H9 (cell line): Measurements from ENCODE around the gene TOGARAM1. TPM values are rescaled to one million over a fixed set of nuclear protein-coding genes. Genes with fewer than 3 reads are reported as not detected.

Experiments used
- DNase-seq: peaks from one replicate; pipeline ENCODE4 v3.0.0-alpha.2; 2017
- H2AFZ ChIP-seq: one replicate; pipeline ENCODE4 v1.6.1; 2013; ENCODE audit warnings: mild to moderate bottlenecking, low read length, control low read depth, moderate library complexity
- H2AK5ac ChIP-seq: 2 replicates; pipeline ENCODE4 v1.6.1; 2013; ENCODE audit warnings: low read length, control low read depth, mixed read lengths; ENCODE audit not compliant: insufficient read length
- H2BK120ac ChIP-seq: one replicate; pipeline ENCODE4 v1.6.1; 2013; ENCODE audit warnings: low read depth, mild to moderate bottlenecking, low read length, control low read depth, inconsistent platforms; ENCODE audit not compliant: poor library complexity, severe bottlenecking
- H2BK12ac ChIP-seq: 2 replicates; pipeline ENCODE4 v1.6.1; 2013; ENCODE audit warnings: low read length, control low read depth, mixed read lengths, low read depth; ENCODE audit not compliant: insufficient read length
- H2BK15ac ChIP-seq: 2 replicates; pipeline ENCODE4 v1.6.1; 2013; ENCODE audit warnings: low read depth, low read length, control low read depth
- H2BK20ac ChIP-seq: one replicate; pipeline ENCODE4 v1.6.1; 2013; ENCODE audit warnings: low read depth, mild to moderate bottlenecking, low read length, control low read depth, inconsistent platforms; ENCODE audit not compliant: poor library complexity, severe bottlenecking
- H2BK5ac ChIP-seq: 2 replicates; pipeline ENCODE4 v1.6.1; 2013; ENCODE audit warnings: low read length, control low read depth, mixed read lengths; ENCODE audit not compliant: insufficient read length
- H3K14ac ChIP-seq: 2 replicates; pipeline ENCODE4 v1.6.1; 2013; ENCODE audit warnings: low read length, control low read depth; ENCODE audit not compliant: insufficient read depth
- H3K18ac ChIP-seq: 2 replicates; pipeline ENCODE4 v1.6.1; 2013; ENCODE audit warnings: low read depth, mild to moderate bottlenecking, mixed read lengths, low read length, control low read depth; ENCODE audit not compliant: insufficient read length
- H3K23ac ChIP-seq: 2 replicates; pipeline ENCODE4 v1.6.1; 2013; ENCODE audit warnings: low read length, control low read depth, mixed read lengths, low read depth; ENCODE audit not compliant: insufficient read length
- H3K23me2 ChIP-seq: 2 replicates; pipeline ENCODE4 v1.6.1; 2013; ENCODE audit warnings: low read depth, mild to moderate bottlenecking, mixed read lengths, low read length, control low read depth; ENCODE audit not compliant: insufficient read length, poor library complexity, severe bottlenecking
- H3K27ac ChIP-seq: 2 replicates; pipeline ENCODE4 v1.5.1; 2013; ENCODE audit warnings: low read length, control low read depth, mixed read lengths, low read depth; ENCODE audit not compliant: insufficient read length
- H3K27me3 ChIP-seq: 2 replicates; pipeline ENCODE4 v1.6.1; 2013; ENCODE audit warnings: low read length, control low read depth, inconsistent platforms; ENCODE audit not compliant: insufficient read depth
- H3K4ac ChIP-seq: 2 replicates; pipeline ENCODE4 v1.6.1; 2013; ENCODE audit warnings: low read depth, mild to moderate bottlenecking, control low read depth, inconsistent platforms, low read length, moderate library complexity
- H3K4me1 ChIP-seq: 2 replicates; pipeline ENCODE4 v1.6.1; 2013; ENCODE audit warnings: low read length, control low read depth, inconsistent platforms; ENCODE audit not compliant: insufficient read depth
- H3K4me2 ChIP-seq: 2 replicates; pipeline ENCODE4 v1.6.1; 2013; ENCODE audit warnings: low read length, control low read depth, mixed read lengths; ENCODE audit not compliant: insufficient read length, insufficient read depth
- H3K56ac ChIP-seq: 2 replicates; pipeline ENCODE4 v1.6.1; 2013; ENCODE audit warnings: low read depth, mild to moderate bottlenecking, mixed read lengths, low read length, control low read depth; ENCODE audit not compliant: insufficient read length
- H3K79me1 ChIP-seq: 2 replicates; pipeline ENCODE4 v1.6.1; 2013; ENCODE audit warnings: low read depth, mild to moderate bottlenecking, moderate library complexity, low read length, control low read depth, inconsistent platforms; ENCODE audit not compliant: insufficient read depth, poor library complexity, severe bottlenecking
- H3K79me2 ChIP-seq: 2 replicates; pipeline ENCODE4 v1.6.1; 2013; ENCODE audit warnings: low read length, control low read depth, inconsistent platforms; ENCODE audit not compliant: insufficient read depth
- H3K9ac ChIP-seq: 2 replicates; pipeline ENCODE4 v1.6.1; 2013; ENCODE audit warnings: low read length, control low read depth, mixed read lengths; ENCODE audit not compliant: insufficient read length; ENCODE audit errors: extremely low read depth
- H3K9me3 ChIP-seq: one replicate; pipeline ENCODE4 v1.6.1; 2013; ENCODE audit warnings: low read depth, low read length, inconsistent platforms; ENCODE audit not compliant: control insufficient read depth
- H3T11ph ChIP-seq: one replicate; pipeline ENCODE4 v1.6.1; 2013; ENCODE audit warnings: mild to moderate bottlenecking, low read length, control low read depth, inconsistent platforms
- H4K20me1 ChIP-seq: one replicate; pipeline ENCODE4 v1.6.1; 2013; ENCODE audit not compliant: control insufficient read depth, insufficient read length, insufficient read depth
- H4K5ac ChIP-seq: 2 replicates; pipeline ENCODE4 v1.6.1; 2013; ENCODE audit warnings: low read depth, mild to moderate bottlenecking, mixed read lengths, low read length, control low read depth; ENCODE audit not compliant: insufficient read length
- H4K8ac ChIP-seq: replicated peaks from 2 replicates; pipeline ENCODE4 v1.6.1; 2013; ENCODE audit warnings: low read length, control low read depth, mixed read lengths, low read depth; ENCODE audit not compliant: insufficient read length
- H4K91ac ChIP-seq: 2 replicates; pipeline ENCODE4 v1.6.1; 2013; ENCODE audit warnings: low read depth, mild to moderate bottlenecking, moderate library complexity, mixed read lengths, low read length, control low read depth; ENCODE audit not compliant: insufficient read length
- H3K27ac Mint-ChIP-seq, 3 experiments: 2 replicates in 2 of 3; 3 replicates in 1 of 3; pipeline ENCODE4 v1.8.0; 2020 to 2021; ENCODE audit warnings: mixed read lengths in 3 of 3, mild to moderate bottlenecking in 1 of 3, moderate library complexity in 1 of 3
- H3K27me3 Mint-ChIP-seq: 2 replicates; pipeline ENCODE4 v1.8.0; 2021; ENCODE audit warnings: low read depth, mild to moderate bottlenecking, moderate library complexity, mixed read lengths
- H3K36me3 Mint-ChIP-seq, 3 experiments: 2 replicates in 2 of 3; 3 replicates in 1 of 3; pipeline ENCODE4 v1.8.0; 2020 to 2021; ENCODE audit warnings: low read depth in 3 of 3, mixed read lengths in 3 of 3; ENCODE audit not compliant: insufficient read depth in 1 of 3
- H3K4me1 Mint-ChIP-seq, 2 experiments: 2 replicates each; pipeline ENCODE4 v1.8.0; 2020; ENCODE audit warnings: mixed read lengths in 2 of 2
- H3K4me3 Mint-ChIP-seq, 2 experiments: 2 replicates in 1 of 2; 3 replicates in 1 of 2; pipeline ENCODE4 v1.8.0; 2020 to 2021; ENCODE audit warnings: mild to moderate bottlenecking in 2 of 2, mixed read lengths in 2 of 2, moderate library complexity in 1 of 2
- H3K9me3 Mint-ChIP-seq, 2 experiments: 2 replicates in 1 of 2; 3 replicates in 1 of 2; pipeline ENCODE4 v1.8.0; 2020; ENCODE audit warnings: mild to moderate bottlenecking in 2 of 2, mixed read lengths in 2 of 2, moderate library complexity in 1 of 2
- CTCF ChIP-seq: fragments of 200-600 bp; sonication (generic); conservative IDR thresholded peaks from 3 replicates; pipeline ENCODE4 v1.8.0; 2021; ENCODE audit warnings: antibody characterized with exemption, mild to moderate bottlenecking
- WGBS: extraction: QIAGEN DNeasy Blood & Tissue Kit; methylation state at CpG from one replicate; pipeline ENCODE4 v1.1.7; 2013; ENCODE audit warnings: missing lambda C conversion rate, low lambda C conversion rate, mixed read lengths; ENCODE audit not compliant: insufficient read length; ENCODE audit errors: extremely low coverage; 5-methylcytosine and 5-hydroxymethylcytosine counted together
- total RNA-seq: library from RNA; stranded (reverse); gene quantifications from 2 replicates; pipeline ENCODE4 v1.2.1, GENCODE V29; 2021

Gene TOGARAM1
- total RNA-seq, 1 experiment from 2014 or later: 11.4 TPM

DNA sequence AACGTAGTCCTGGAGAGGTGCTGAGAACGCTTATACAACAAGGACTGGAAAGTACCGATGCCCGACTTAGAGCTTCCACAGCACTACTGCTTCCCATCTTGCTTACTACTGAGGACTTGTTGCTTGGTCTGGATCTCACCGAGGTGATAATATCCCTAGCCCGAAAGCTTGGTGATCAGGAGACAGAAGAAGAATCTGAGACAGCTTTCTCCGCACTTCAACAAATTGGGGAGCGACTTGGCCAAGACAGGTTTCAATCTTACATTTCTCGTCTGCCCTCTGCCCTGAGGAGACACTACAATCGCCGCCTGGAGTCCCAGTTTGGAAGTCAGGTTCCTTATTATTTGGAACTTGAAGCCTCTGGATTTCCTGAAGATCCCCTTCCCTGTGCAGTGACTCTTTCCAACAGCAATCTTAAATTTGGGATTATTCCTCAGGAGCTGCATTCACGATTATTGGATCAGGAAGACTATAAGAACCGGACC is 1.1 kb downstream of the TOGARAM1 start:
- no peak overlapping the region for H2AFZ ChIP-seq
- no peaks in the 10 kb centered on the region for H3K9me3 Mint-ChIP-seq
- H3K27ac ChIP-seq: no peak overlapping the region
- no peak overlapping the region for H4K8ac ChIP-seq
- H3K27me3 Mint-ChIP-seq: no peaks in the 10 kb centered on the region
- no CpG with 5 or more reads among the region's 13 CpGs for WGBS
- no peak overlapping the region for H4K91ac ChIP-seq
- no peak overlapping the region for H3K14ac ChIP-seq
- no peak overlapping the region for H3K23ac ChIP-seq
- H3K18ac ChIP-seq: no peak overlapping the region
- no peaks in the 10 kb centered on the region for H4K20me1 ChIP-seq
- H3K9ac ChIP-seq: peak overlapping the region; percentile 66
- H3K79me1 ChIP-seq: no peaks in the 10 kb centered on the region
- TF ChIP-seq CTCF: no peak
- H3K56ac ChIP-seq: no peak overlapping the region
- no peak overlapping the region for H3K4ac ChIP-seq
- H2BK12ac ChIP-seq: no peak overlapping the region
- peak overlapping the region in 2 of 3 experiments; percentile 61 to 70; a peak in 2 of 7 replicates for H3K27ac Mint-ChIP-seq
- no peaks in the 10 kb centered on the region for H3K27me3 ChIP-seq
- no peak overlapping the region for H2AK5ac ChIP-seq
- peaks cover 10% of the 10 kb centered on the region for H3K4me1 ChIP-seq
- H3K9me3 ChIP-seq: no peaks in the 10 kb centered on the region
- no peak overlapping the region for H2BK20ac ChIP-seq
- H3K4me2 ChIP-seq: peak overlapping the region; percentile 99
- DNase-seq: no peak
- H2BK120ac ChIP-seq: no peak overlapping the region
- H2BK15ac ChIP-seq: no peak overlapping the region
- H2BK5ac ChIP-seq: no peak overlapping the region
- peaks cover 24% of the 10 kb centered on the region for H3K23me2 ChIP-seq
- H3T11ph ChIP-seq: no peak overlapping the region
- H3K79me2 ChIP-seq: peaks cover 16% of the 10 kb centered on the region; the same call in 1 of the 2 replicates
- no peak overlapping the region for H4K5ac ChIP-seq
- H3K4me1 Mint-ChIP-seq: peaks cover 46% of the 10 kb centered on the region in 2 experiments
- H3K36me3 Mint-ChIP-seq: peaks cover 5 to 9% (median 7%) of the 10 kb centered on the region in 3 experiments; a peak in 4 of 7 replicates
- H3K4me3 Mint-ChIP-seq: no peak overlapping the region
